Mesenchymal stem cell (in vitro differentiated cells and primary cell): ENCODE data around the gene VCY. TPM values are rescaled to one million over a fixed set of nuclear protein-coding genes. Genes with fewer than 3 reads are reported as not detected.
"Not testable (repeated sequence)": the region's sequence is repeated elsewhere in the genome, so short reads cannot be mapped to it uniquely, and the experiment has no call there.

Experiments
- DNase-seq: peaks from one replicate; pipeline ENCODE4 v3.0.0-alpha.2; 2013
- H2AFZ ChIP-seq: one replicate; pipeline ENCODE4 v1.6.1; 2013; ENCODE audit warnings: low read depth, mild to moderate bottlenecking, control low read depth, inconsistent platforms, low read length, moderate library complexity
- H2AK5ac ChIP-seq: 2 replicates; pipeline ENCODE4 v1.6.1; 2013; ENCODE audit warnings: low read length, moderate library complexity, mild to moderate bottlenecking, inconsistent platforms; ENCODE audit not compliant: severe bottlenecking
- H2BK120ac ChIP-seq: one replicate; pipeline ENCODE4 v1.6.1; 2013; ENCODE audit warnings: low read depth, mild to moderate bottlenecking, inconsistent platforms, low read length, moderate library complexity
- H2BK12ac ChIP-seq, 2 experiments: one replicate each; pipeline ENCODE4 v1.6.1; 2013; ENCODE audit warnings: inconsistent platforms in 2 of 2, low read length in 2 of 2, mild to moderate bottlenecking in 2 of 2, moderate library complexity in 2 of 2, control low read depth in 1 of 2
- H2BK15ac ChIP-seq: one replicate; pipeline ENCODE4 v1.6.1; 2013; ENCODE audit warnings: mild to moderate bottlenecking, low read depth, inconsistent platforms; ENCODE audit not compliant: poor library complexity, severe bottlenecking
- H2BK5ac ChIP-seq: 2 replicates; pipeline ENCODE4 v1.6.1; 2013; ENCODE audit warnings: low read depth, mild to moderate bottlenecking, low read length, control low read depth, inconsistent platforms; ENCODE audit not compliant: poor library complexity, severe bottlenecking
- H3K14ac ChIP-seq, 2 experiments: one replicate each; pipeline ENCODE4 v1.6.1; 2013; ENCODE audit warnings: inconsistent platforms in 2 of 2, low read length in 2 of 2, control low read depth in 1 of 2, mild to moderate bottlenecking in 1 of 2, moderate library complexity in 1 of 2
- H3K18ac ChIP-seq, 2 experiments: one replicate each; pipeline ENCODE4 v1.6.1; 2013; ENCODE audit warnings: inconsistent platforms in 2 of 2, low read length in 2 of 2, control low read depth in 1 of 2, low read depth in 1 of 2, mild to moderate bottlenecking in 1 of 2
- H3K23ac ChIP-seq, 2 experiments: one replicate each; pipeline ENCODE4 v1.6.1; 2013; ENCODE audit warnings: inconsistent platforms in 2 of 2, low read length in 2 of 2, mild to moderate bottlenecking in 2 of 2, moderate library complexity in 2 of 2, control low read depth in 1 of 2
- H3K27ac ChIP-seq: 2 replicates; pipeline ENCODE4 v1.5.1; 2013; ENCODE audit warnings: mild to moderate bottlenecking, moderate library complexity, low read length, control low read depth, inconsistent platforms; ENCODE audit not compliant: poor library complexity, severe bottlenecking
- H3K27me3 ChIP-seq, 2 experiments: 2 replicates each; pipeline versions ENCODE4 v1.6.1 to v1.7.0; 2013; ENCODE audit warnings: low read length in 2 of 2, mild to moderate bottlenecking in 2 of 2, moderate library complexity in 2 of 2, control low read depth in 1 of 2, inconsistent platforms in 1 of 2; ENCODE audit not compliant: control insufficient read depth in 1 of 2, insufficient read depth in 1 of 2
- H3K36me3 ChIP-seq, 2 experiments: 2 replicates each; pipeline versions ENCODE4 v1.6.1 to v1.7.0; 2013; ENCODE audit warnings: low read length in 2 of 2, control low read depth in 1 of 2, inconsistent platforms in 1 of 2, low read depth in 1 of 2, mild to moderate bottlenecking in 1 of 2; ENCODE audit not compliant: insufficient read depth in 2 of 2, control insufficient read depth in 1 of 2
- H3K4ac ChIP-seq, 2 experiments: one replicate each; pipeline ENCODE4 v1.6.1; 2013; ENCODE audit warnings: inconsistent platforms in 2 of 2, low read length in 2 of 2, mild to moderate bottlenecking in 2 of 2, moderate library complexity in 2 of 2, control low read depth in 1 of 2, low read depth in 1 of 2
- H3K4me1 ChIP-seq: 2 replicates; pipeline ENCODE4 v1.6.1; 2013; ENCODE audit warnings: low read depth, low read length, control low read depth; ENCODE audit not compliant: control insufficient read depth, insufficient read depth
- H3K4me2 ChIP-seq: 2 replicates; pipeline ENCODE4 v1.6.1; 2013; ENCODE audit warnings: low read length, mild to moderate bottlenecking, inconsistent platforms; ENCODE audit not compliant: poor library complexity, severe bottlenecking
- H3K4me3 ChIP-seq, 2 experiments: 2 replicates each; pipeline versions ENCODE4 v1.5.1 to v1.7.0; 2013; ENCODE audit warnings: low read length in 2 of 2, mild to moderate bottlenecking in 2 of 2, control low read depth in 1 of 2, low read depth in 1 of 2; ENCODE audit not compliant: insufficient read depth in 1 of 2
- H3K79me1 ChIP-seq: replicated peaks from 2 replicates; pipeline ENCODE4 v1.6.1; 2013; ENCODE audit warnings: mild to moderate bottlenecking, control low read depth, low read length, inconsistent platforms; ENCODE audit not compliant: poor library complexity, severe bottlenecking
- H3K9ac ChIP-seq: 2 replicates; pipeline ENCODE4 v1.7.0; 2013; ENCODE audit warnings: mild to moderate bottlenecking, low read length, moderate library complexity
- H3K9me3 ChIP-seq: 2 replicates; pipeline ENCODE4 v1.7.0; 2013; ENCODE audit warnings: mild to moderate bottlenecking, low read length; ENCODE audit not compliant: control insufficient read depth
- H4K8ac ChIP-seq: one replicate; pipeline ENCODE4 v1.6.1; 2013; ENCODE audit warnings: inconsistent platforms, mild to moderate bottlenecking, low read length, moderate library complexity
- H4K91ac ChIP-seq: one replicate; pipeline ENCODE4 v1.6.1; 2013; ENCODE audit warnings: mild to moderate bottlenecking, low read length, inconsistent platforms
- WGBS: methylation state at CpG from one replicate; pipeline ENCODE4 v1.1.7; 2013; ENCODE audit warnings: mixed read lengths; 5-methylcytosine and 5-hydroxymethylcytosine counted together
- polyA plus RNA-seq, 2 experiments: library from polyadenylated mRNA; stranded (reverse); fragments of 200-250 nt; gene quantifications; one replicate each; pipeline ENCODE4 v1.2.3, GENCODE V29; 2013

Gene VCY
- not detected for polyA plus RNA-seq (2013, experiment 1 of 2)
- not detected for polyA plus RNA-seq (2013, experiment 2 of 2)

GRCh38 chrY:13986373-13986772, at the start of gene VCY:
Gene VCY (minus strand): TSS chrY:13986473. CDS start chrY:13986440, 33 bp downstream.
- not testable (repeated sequence) for H3K27me3 ChIP-seq, H2AFZ ChIP-seq, H3K36me3 ChIP-seq, H3K4me3 ChIP-seq, H2BK120ac ChIP-seq, H2BK5ac ChIP-seq, H3K23ac ChIP-seq, DNase-seq, H3K9ac ChIP-seq, H2BK15ac ChIP-seq, H3K14ac ChIP-seq, H4K91ac ChIP-seq, H2BK12ac ChIP-seq, H3K79me1 ChIP-seq, H3K4me2 ChIP-seq, H2AK5ac ChIP-seq, H3K4ac ChIP-seq, H3K9me3 ChIP-seq, H3K4me1 ChIP-seq, H3K18ac ChIP-seq, H3K27ac ChIP-seq, H4K8ac ChIP-seq
- no CpG with 5 or more reads among the region's 19 CpGs for WGBS

GRCh38 chrY:14030395-14030794, 44.1 kb upstream of the VCY start:
- DNase-seq, H3K23ac ChIP-seq, H2BK5ac ChIP-seq, H3K27me3 ChIP-seq, H2BK12ac ChIP-seq, H3K4me1 ChIP-seq, H3K9me3 ChIP-seq, H2BK120ac ChIP-seq, H4K8ac ChIP-seq, H3K18ac ChIP-seq, H4K91ac ChIP-seq, H2AFZ ChIP-seq, H3K14ac ChIP-seq, H3K79me1 ChIP-seq, H3K9ac ChIP-seq, H3K27ac ChIP-seq, H2BK15ac ChIP-seq, H3K36me3 ChIP-seq, H3K4ac ChIP-seq, H3K4me2 ChIP-seq, H3K4me3 ChIP-seq, H2AK5ac ChIP-seq: not testable (repeated sequence)
- WGBS = no CpG with 5 or more reads among the region's 2 CpGs

- not testable (repeated sequence) for H4K91ac ChIP-seq, H2BK15ac ChIP-seq, H3K23ac ChIP-seq, H3K36me3 ChIP-seq, H2AFZ ChIP-seq, H3K4me1 ChIP-seq, H3K9me3 ChIP-seq, H2BK12ac ChIP-seq, H3K14ac ChIP-seq, H3K79me1 ChIP-seq, H3K9ac ChIP-seq, H3K27me3 ChIP-seq, H3K18ac ChIP-seq, H4K8ac ChIP-seq, H3K4me2 ChIP-seq, H3K4ac ChIP-seq, DNase-seq, H3K4me3 ChIP-seq, H2AK5ac ChIP-seq, H2BK120ac ChIP-seq, H2BK5ac ChIP-seq, H3K27ac ChIP-seq
- WGBS = no CpG with 5 or more reads among the region's 2 CpGs
Measured at GRCh38 chrY:14011916-14012315, 25.6 kb upstream of the VCY start.

- not testable (repeated sequence) for H3K79me1 ChIP-seq, H3K27ac ChIP-seq, H2AK5ac ChIP-seq, H2BK5ac ChIP-seq, H3K4me2 ChIP-seq, H3K27me3 ChIP-seq, H2AFZ ChIP-seq, H4K91ac ChIP-seq, H3K4me3 ChIP-seq, H3K36me3 ChIP-seq, H3K9ac ChIP-seq, H3K23ac ChIP-seq, H2BK120ac ChIP-seq, H3K4ac ChIP-seq, H4K8ac ChIP-seq, H3K4me1 ChIP-seq, H3K9me3 ChIP-seq, DNase-seq, H3K18ac ChIP-seq, H2BK12ac ChIP-seq, H2BK15ac ChIP-seq, H3K14ac ChIP-seq
- no CpG with 5 or more reads among the region's 2 CpGs for WGBS
Measured at GRCh38 chrY:13942406-13942805, 43.9 kb downstream of the VCY start.
